Fibroblast of the aortic adventitia (primary cell): ENCODE results near the gene ATXN7L3. TPM values are rescaled to one million over a fixed set of nuclear protein-coding genes. Genes with fewer than 3 reads are reported as not detected.
A peak's percentile ranks its signal among the peaks of the same experiment; 100 is the strongest.

Experiments
- DNase-seq: peaks from one replicate; pipeline ENCODE4 v3.0.0-alpha.2; 2010; ENCODE audit warnings: low read depth
- H3K4me3 ChIP-seq: 2 replicates; pipeline ENCODE4 v1.5.1; 2011; ENCODE audit warnings: low read depth, mild to moderate bottlenecking, control low read depth, low read length, moderate library complexity
- CTCF ChIP-seq: IDR thresholded peaks from 2 replicates; pipeline ENCODE4 v1.5.1; 2011; ENCODE audit warnings: mild to moderate bottlenecking, low read length, control low read depth, inconsistent platforms; ENCODE audit not compliant: insufficient read depth
- total RNA-seq: library from RNA; depleted of rRNA; stranded (reverse); fragments of >200 nt; gene quantifications from 2 replicates; pipeline ENCODE4 v1.2.3, GENCODE V29; 2012; ENCODE audit warnings: low replicate concordance

The ATXN7L3 gene
- total RNA-seq, 1 donor, result 36.6 TPM

- TF ChIP-seq CTCF, result no peak
- no peak overlapping the region for H3K4me3 ChIP-seq
- no peak for DNase-seq
Measured at GRCh38 chr17:44207743-44208142, 8.1 kb upstream of the ATXN7L3 start.

GRCh38 chr17:44207319-44207718, 7.6 kb upstream of the ATXN7L3 start:
- TF ChIP-seq CTCF, result no peak
- DNase-seq, result no peak
- no peak overlapping the region for H3K4me3 ChIP-seq

- TF ChIP-seq CTCF, result no peak
- H3K4me3 ChIP-seq, result no peak overlapping the region
- DNase-seq, result no peak
Measured at GRCh38 chr17:44206825-44207155, 7.1 kb upstream of the ATXN7L3 start.

- no peak for DNase-seq
- H3K4me3 ChIP-seq, result no peak overlapping the region
- peak; percentile 24 for TF ChIP-seq CTCF
Measured at GRCh38 chr17:44205962-44206824, 6.5 kb upstream of the ATXN7L3 start.

GRCh38 chr17:44204441-44204882, 4.8 kb upstream of the ATXN7L3 start:
- no peak overlapping the region for H3K4me3 ChIP-seq
- peak; percentile 64 for DNase-seq
- no peak for TF ChIP-seq CTCF

- peak; percentile 71 for DNase-seq
- H3K4me3 ChIP-seq, result no peak overlapping the region
- peak; percentile 77 for TF ChIP-seq CTCF
Measured at GRCh38 chr17:44203731-44204440, 4.2 kb upstream of the ATXN7L3 start.
